T-cell (primary cell): ENCODE measurements around the gene DENND5B. TPM values are rescaled to one million over a fixed set of nuclear protein-coding genes. Genes with fewer than 3 reads are reported as not detected.
"Not testable (repeated sequence)": the region's sequence is repeated elsewhere in the genome, so short reads cannot be mapped to it uniquely, and the experiment has no call there.

ENCODE experiments used
- ATAC-seq, 4 experiments: fragments of 200-7000 bp in 3 of 4; fragments of 150-1000 bp in 1 of 4; cut with Tn5 transposase; replicated peaks in 1 of 4; 1 replicate in 3 of 4; 2 replicates in 1 of 4; pipeline ENCODE4 v1.10.0; 2021; ENCODE audit warnings: moderate library complexity in 3 of 4, mild to moderate bottlenecking in 2 of 4, moderate number of reproducible peaks in 1 of 4
- CTCF ChIA-PET, 2 donors: fragments of 300-600 bp; sonication (Branson Sonifier 250); formaldehyde crosslinking; loops; one replicate each; lab custom pipeline; 2022; ENCODE audit warnings: antibody characterized with exemption in 2 of 2; lab: Charles Lee
- POLR2A ChIA-PET, 2 donors: fragments of 300-600 bp; sonication (Branson Sonifier 250); formaldehyde crosslinking; loops; one replicate each; lab custom pipeline; 2022; ENCODE audit warnings: antibody characterized with exemption in 2 of 2; lab: Charles Lee
- DNase-seq, 35 experiments: peaks; one replicate each; pipeline versions ENCODE4 v3.0.0 to v3.0.0-alpha.2; 2013 to 2023
- H3K27ac ChIP-seq: one replicate; pipeline ENCODE4 v1.5.1; 2013; ENCODE audit warnings: low read length
- H3K27me3 ChIP-seq, 2 experiments: replicated peaks in 1 of 2; 1 replicate in 1 of 2; 2 replicates in 1 of 2; pipeline versions ENCODE4 v1.6.1 to v1.7.0; 2013; ENCODE audit warnings: low read length in 1 of 2, mixed read lengths in 1 of 2; ENCODE audit not compliant: control insufficient read depth in 2 of 2, insufficient read depth in 2 of 2; ENCODE audit errors: extremely low read depth in 1 of 2
- H3K36me3 ChIP-seq, 2 donors: 1 replicate in 1 of 2; 2 replicates in 1 of 2; pipeline versions ENCODE4 v1.6.1 to v1.7.0; 2013; ENCODE audit warnings: low read length in 1 of 2; ENCODE audit not compliant: control insufficient read depth in 2 of 2, insufficient read depth in 1 of 2; ENCODE audit errors: extremely low read depth in 1 of 2
- H3K4me1 ChIP-seq, 2 experiments: 1 replicate in 1 of 2; 2 replicates in 1 of 2; pipeline versions ENCODE4 v1.6.1 to v1.7.0; 2013; ENCODE audit warnings: low read length in 2 of 2, mixed read lengths in 1 of 2; ENCODE audit not compliant: insufficient read depth in 2 of 2, control insufficient read depth in 1 of 2; ENCODE audit errors: extremely low read depth in 1 of 2
- H3K4me3 ChIP-seq, 2 donors: 1 replicate in 1 of 2; 2 replicates in 1 of 2; pipeline versions ENCODE4 v1.5.1 to v1.7.0; 2013; ENCODE audit warnings: mild to moderate bottlenecking in 2 of 2, low read length in 1 of 2, moderate library complexity in 1 of 2; ENCODE audit not compliant: control insufficient read depth in 1 of 2; ENCODE audit errors: extremely low read depth in 1 of 2
- H3K9me3 ChIP-seq: 2 replicates; pipeline ENCODE4 v1.7.0; 2013
- H3K27ac Mint-ChIP-seq, 2 donors: one replicate each; pipeline ENCODE4 v1.8.0; 2020 to 2021; ENCODE audit warnings: mild to moderate bottlenecking in 2 of 2, mixed read lengths in 2 of 2
- H3K27me3 Mint-ChIP-seq, 2 donors: one replicate each; pipeline ENCODE4 v1.8.0; 2021 to 2022; ENCODE audit warnings: mixed read lengths in 2 of 2
- H3K36me3 Mint-ChIP-seq: one replicate; pipeline ENCODE4 v1.8.0; 2021; ENCODE audit warnings: mixed read lengths
- H3K4me1 Mint-ChIP-seq, 3 donors: one replicate each; pipeline ENCODE4 v1.8.0; 2020 to 2022; ENCODE audit warnings: mixed read lengths in 3 of 3, mild to moderate bottlenecking in 1 of 3
- H3K4me3 Mint-ChIP-seq, 3 donors: one replicate each; pipeline ENCODE4 v1.8.0; 2020 to 2022; ENCODE audit warnings: mild to moderate bottlenecking in 3 of 3, mixed read lengths in 3 of 3, moderate library complexity in 3 of 3
- H3K9me3 Mint-ChIP-seq, 3 donors: one replicate each; pipeline ENCODE4 v1.8.0; 2020 to 2022; ENCODE audit warnings: mixed read lengths in 3 of 3
- whole genome bisulfite sequencing: methylation state at CpG from one replicate; pipeline ENCODE4 v1.1.5; 2013; ENCODE audit warnings: missing lambda C conversion rate; ENCODE audit not compliant: insufficient coverage; 5-methylcytosine and 5-hydroxymethylcytosine counted together
- total RNA-seq, 35 experiments: library from RNA in 6 of 35; stranded (reverse) in 6 of 35; fragments of 120-200 nt in 1 of 35; gene quantifications; one replicate each; pipeline versions ENCODE4 v1.2.1 to v1.2.4 and lab custom pipeline; 2013 to 2026

Gene DENND5B
- total RNA-seq, 5 donors from 2014 or later (not counting 1 experiment from before 2014, with no cell fraction given), result 0.38 to 2.6 (median 1.2) TPM

GRCh38 chr12:31504625-31505222 lies 86.2 kb downstream of the DENND5B start:
- Histone ChIP-seq H3K4me1 (no peaks in the 10 kb centered on the region), H3K4me3 (no peak overlapping the region), H3K9me3 (no peaks in the 10 kb centered on the region), H3K27ac (no peak overlapping the region), H3K27me3 (peaks cover 0 to 3% of the 10 kb centered on the region in 2 experiments), H3K36me3 (no peaks in the 10 kb centered on the region)
- no CpG with 5 or more reads among the region's 7 CpGs for WGBS
- Mint-ChIP-seq H3K36me3 (no peaks in the 10 kb centered on the region), H3K27ac (no peak overlapping the region), H3K27me3 (no peaks in the 10 kb centered on the region), H3K9me3 (peaks cover 0 to 7% (median 0%) of the 10 kb centered on the region in 3 donors), H3K4me3 (no peak overlapping the region), H3K4me1 (no peaks in the 10 kb centered on the region)
- no peak for DNase-seq
- ChIA-PET CTCF (interaction anchor here in 1 of 2 donors (0.6 kb wide), 1 partner anchor 991 kb away, joined by 5 read pairs; no protein-coding TSS in a partner anchor), POLR2A (no interaction called here)
- no peak for ATAC-seq

- H3K4me1 Mint-ChIP-seq, H3K27me3 ChIP-seq, H3K9me3 Mint-ChIP-seq, DNase-seq, H3K9me3 ChIP-seq, H3K36me3 ChIP-seq, H3K4me3 Mint-ChIP-seq, H3K27ac ChIP-seq, H3K4me1 ChIP-seq, H3K4me3 ChIP-seq, ATAC-seq, H3K27ac Mint-ChIP-seq, H3K36me3 Mint-ChIP-seq, CTCF ChIA-PET: not testable (repeated sequence)
- no CpG with 5 or more reads among the region's 3 CpGs for WGBS
- POLR2A ChIA-PET, result interaction anchor here in 1 of 2 donors (0.6 kb wide), 1 partner anchor 95 kb away, joined by 8 read pairs; no protein-coding TSS in a partner anchor
- peaks cover 6 to 12% of the 10 kb centered on the region in 2 donors for H3K27me3 Mint-ChIP-seq
Measured at GRCh38 chr12:31501014-31501413, 89.9 kb downstream of the DENND5B start.

GRCh38 chr12:31499567-31499966 lies 91.4 kb downstream of the DENND5B start:
- peaks cover 6 to 12% of the 10 kb centered on the region in 2 donors for H3K27me3 Mint-ChIP-seq
- no peak overlapping the region for H3K4me3 Mint-ChIP-seq
- WGBS, result no CpG with 5 or more reads among the region's 2 CpGs
- Histone ChIP-seq H3K9me3 (no peaks in the 10 kb centered on the region), H3K27me3 (peaks cover 0 to 4% of the 10 kb centered on the region in 2 experiments), H3K27ac (no peak overlapping the region), H3K36me3 (no peaks in the 10 kb centered on the region), H3K4me3 (no peak overlapping the region), H3K4me1 (no peaks in the 10 kb centered on the region)
- DNase-seq, result no peak
- H3K36me3 Mint-ChIP-seq, result no peaks in the 10 kb centered on the region
- H3K4me1 Mint-ChIP-seq, result peaks cover 0 to 2% (median 0%) of the 10 kb centered on the region in 3 donors
- H3K27ac Mint-ChIP-seq, result no peak overlapping the region
- H3K9me3 Mint-ChIP-seq, result peaks cover 0 to 3% (median 0%) of the 10 kb centered on the region in 3 donors
- no peak for ATAC-seq
- POLR2A ChIA-PET, result interaction anchor here in 1 of 2 donors (0.6 kb wide), 1 partner anchor 661 kb away, joined by 3 read pairs; no protein-coding TSS in a partner anchor
- CTCF ChIA-PET, result no interaction called here

- WGBS, result no CpG with 5 or more reads among the region's 4 CpGs
- Mint-ChIP-seq H3K9me3 (no peaks in the 10 kb centered on the region), H3K4me1 (peaks cover 0 to 2% (median 0%) of the 10 kb centered on the region in 3 donors), H3K27me3 (peaks cover 6 to 12% of the 10 kb centered on the region in 2 donors), H3K4me3 (no peak overlapping the region), H3K27ac (no peak overlapping the region), H3K36me3 (no peaks in the 10 kb centered on the region)
- Histone ChIP-seq H3K27me3 (peaks cover 0 to 4% of the 10 kb centered on the region in 2 experiments), H3K36me3 (no peaks in the 10 kb centered on the region), H3K27ac (no peak overlapping the region), H3K9me3 (no peaks in the 10 kb centered on the region), H3K4me1 (no peaks in the 10 kb centered on the region), H3K4me3 (no peak overlapping the region)
- ATAC-seq, result no peak
- CTCF ChIA-PET, result no interaction called here
- POLR2A ChIA-PET, result interaction anchor here in 1 of 2 donors (0.6 kb wide), 1 partner anchor 209 kb away, joined by 3 read pairs; no protein-coding TSS in a partner anchor
- no peak for DNase-seq
Measured at GRCh38 chr12:31498424-31498823, 92.5 kb downstream of the DENND5B start.

GRCh38 chr12:31496257-31496656 lies 94.7 kb downstream of the DENND5B start:
- ChIA-PET CTCF (no interaction called here), POLR2A (no interaction called here)
- Histone ChIP-seq H3K4me3 (no peak overlapping the region), H3K4me1 (no peaks in the 10 kb centered on the region), H3K27ac (no peak overlapping the region), H3K36me3 (no peaks in the 10 kb centered on the region), H3K9me3 (no peaks in the 10 kb centered on the region), H3K27me3 (peaks cover 0 to 4% of the 10 kb centered on the region in 2 experiments)
- Mint-ChIP-seq H3K4me1 (peaks cover 0 to 2% (median 0%) of the 10 kb centered on the region in 3 donors), H3K36me3 (no peaks in the 10 kb centered on the region), H3K27ac (no peak overlapping the region), H3K9me3 (no peaks in the 10 kb centered on the region), H3K4me3 (no peak overlapping the region), H3K27me3 (peaks cover 6 to 12% of the 10 kb centered on the region in 2 donors)
- DNase-seq, result no peak
- no peak for ATAC-seq

GRCh38 chr12:31494455-31494854 lies 96.5 kb downstream of the DENND5B start:
- H3K4me1 Mint-ChIP-seq, result peaks cover 0 to 2% (median 0%) of the 10 kb centered on the region in 3 donors
- Histone ChIP-seq H3K4me1 (no peaks in the 10 kb centered on the region), H3K9me3 (no peaks in the 10 kb centered on the region), H3K36me3 (no peaks in the 10 kb centered on the region), H3K4me3 (no peak overlapping the region), H3K27me3 (peaks cover 0 to 7% of the 10 kb centered on the region in 2 experiments), H3K27ac (no peak overlapping the region)
- H3K27me3 Mint-ChIP-seq, result peaks cover 12% of the 10 kb centered on the region in 2 donors
- no peak overlapping the region for H3K4me3 Mint-ChIP-seq
- WGBS, result no CpG with 5 or more reads among the region's 2 CpGs
- ChIA-PET POLR2A (no interaction called here), CTCF (interaction anchor here (0.5 to 0.7 kb wide), 2 partner anchors 14 to 168 kb away, joined by 4 to 5 read pairs; no protein-coding TSS in a partner anchor)
- no peak overlapping the region for H3K27ac Mint-ChIP-seq
- H3K36me3 Mint-ChIP-seq, result no peaks in the 10 kb centered on the region
- no peaks in the 10 kb centered on the region for H3K9me3 Mint-ChIP-seq
- no peak for DNase-seq
- no peak for ATAC-seq
